ENCODE measurements around the gene ADK.

DNA sequence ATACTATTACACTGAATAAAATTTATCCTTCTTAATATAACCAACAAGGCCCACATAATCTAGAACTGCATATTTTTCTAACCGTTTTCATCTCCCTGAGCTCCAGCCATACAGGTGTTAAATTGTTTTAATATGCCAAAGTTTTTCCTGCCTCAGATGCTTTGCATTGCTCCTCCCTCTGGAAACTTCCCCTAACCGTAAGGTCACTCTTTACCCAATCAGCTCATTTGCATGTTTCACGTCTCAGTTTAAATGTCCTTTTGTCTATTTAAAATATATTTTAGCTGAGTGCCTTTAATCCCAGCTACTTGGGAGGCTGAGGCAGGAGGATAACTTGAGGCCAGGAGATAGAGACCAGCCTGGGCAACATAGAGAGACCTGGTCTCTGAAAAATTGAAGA, 228.5 kb downstream of the ADK start:
- TF ChIP-seq, protein P1, sequence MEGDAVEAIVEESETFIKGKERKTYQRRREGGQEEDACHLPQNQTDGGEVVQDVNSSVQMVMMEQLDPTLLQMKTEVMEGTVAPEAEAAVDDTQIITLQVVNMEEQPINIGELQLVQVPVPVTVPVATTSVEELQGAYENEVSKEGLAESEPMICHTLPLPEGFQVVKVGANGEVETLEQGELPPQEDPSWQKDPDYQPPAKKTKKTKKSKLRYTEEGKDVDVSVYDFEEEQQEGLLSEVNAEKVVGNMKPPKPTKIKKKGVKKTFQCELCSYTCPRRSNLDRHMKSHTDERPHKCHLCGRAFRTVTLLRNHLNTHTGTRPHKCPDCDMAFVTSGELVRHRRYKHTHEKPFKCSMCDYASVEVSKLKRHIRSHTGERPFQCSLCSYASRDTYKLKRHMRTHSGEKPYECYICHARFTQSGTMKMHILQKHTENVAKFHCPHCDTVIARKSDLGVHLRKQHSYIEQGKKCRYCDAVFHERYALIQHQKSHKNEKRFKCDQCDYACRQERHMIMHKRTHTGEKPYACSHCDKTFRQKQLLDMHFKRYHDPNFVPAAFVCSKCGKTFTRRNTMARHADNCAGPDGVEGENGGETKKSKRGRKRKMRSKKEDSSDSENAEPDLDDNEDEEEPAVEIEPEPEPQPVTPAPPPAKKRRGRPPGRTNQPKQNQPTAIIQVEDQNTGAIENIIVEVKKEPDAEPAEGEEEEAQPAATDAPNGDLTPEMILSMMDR (IDR thresholded peaks at IDR 0.05; ENCODE audit: insufficient read depth, low read depth, low read length): no peak
- no peak for TF ChIP-seq EZH2 (IDR thresholded peaks at IDR 0.05; ENCODE audit: insufficient read depth, low read length)
